NCI-H1092 (cell line): ENCODE measurements around the gene P4HA3.

Experiments used
- DNase-seq: peaks from one replicate; lab custom pipeline; 2025; lab: John Stamatoyannopoulos, UW

Gene P4HA3

DNA sequence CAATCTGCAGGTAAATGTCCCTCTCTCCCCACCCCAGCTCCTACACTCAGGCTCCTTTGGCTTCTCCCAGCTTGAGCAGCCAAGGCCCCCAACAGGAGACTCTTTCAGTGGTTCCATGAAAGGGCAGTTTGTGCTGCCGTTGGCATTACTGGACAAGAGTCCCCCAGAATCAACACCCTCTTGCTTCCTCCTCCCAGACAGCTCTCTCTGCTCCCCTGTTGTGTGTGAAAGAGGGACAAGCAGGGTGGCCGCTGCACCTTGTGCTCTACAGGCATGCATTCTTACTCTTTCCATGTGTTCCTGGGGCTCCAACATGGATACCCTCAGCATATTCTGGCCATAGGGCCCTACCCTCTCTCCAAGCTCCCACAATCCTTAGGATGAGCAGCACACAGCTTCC, 48.7 kb downstream of the P4HA3 start:
- no peak for DNase-seq

GRCh38 chr11:74257959-74258553, 53.4 kb downstream of the P4HA3 start:
- no peak for DNase-seq

GRCh38 chr11:74256378-74257133, 54.9 kb downstream of the P4HA3 start:
- DNase-seq: no peak

DNA sequence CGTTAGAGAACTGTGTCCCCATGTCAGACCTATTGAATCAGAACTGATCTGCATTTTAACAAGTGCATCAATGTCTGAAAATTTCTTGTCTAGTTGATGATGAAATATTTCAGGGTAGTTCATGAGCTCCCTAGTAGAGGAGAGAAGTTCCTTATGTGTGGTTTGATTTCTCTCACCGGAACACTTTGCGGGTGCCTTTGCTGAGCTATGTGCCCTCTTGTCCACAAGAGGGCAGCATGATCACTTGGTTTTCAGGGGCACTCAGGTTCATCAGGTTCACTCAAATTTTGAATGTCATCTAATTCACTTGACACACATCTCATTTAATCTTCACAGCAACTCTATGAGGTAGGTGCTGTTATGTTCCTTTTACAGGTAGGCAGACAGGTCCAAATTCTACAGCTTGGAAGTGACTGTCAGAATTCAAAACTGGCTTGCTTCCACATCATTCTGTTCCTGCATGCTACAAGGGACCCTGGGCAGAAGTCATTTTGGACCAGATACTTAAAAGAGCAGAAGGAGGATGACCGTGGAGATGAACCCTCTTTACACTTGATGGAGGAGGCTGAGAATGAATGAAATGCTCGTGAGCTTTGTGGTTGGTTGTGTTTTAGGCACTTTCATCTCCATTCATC, 55.6 kb downstream of the P4HA3 start:
- DNase-seq: peak; percentile 21

DNA sequence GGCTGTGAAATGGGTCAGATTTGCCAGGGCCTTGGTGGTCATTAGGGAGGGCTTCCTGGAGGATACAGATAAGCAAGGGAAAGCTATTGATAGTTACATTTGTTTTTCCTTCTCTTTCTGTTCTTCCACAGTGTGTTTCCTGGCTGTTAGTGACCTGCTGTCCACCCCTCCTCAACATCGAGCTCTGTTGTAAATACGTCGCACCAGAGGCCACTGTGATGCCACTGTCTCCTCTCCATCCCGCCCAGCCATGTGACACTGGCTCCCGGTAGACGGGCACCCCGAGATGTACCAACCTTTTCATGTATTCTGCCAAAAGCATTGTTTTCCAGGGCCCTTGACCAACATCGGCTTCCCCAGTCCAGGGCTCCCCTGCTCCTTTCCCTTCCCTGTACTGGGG, 58.1 kb downstream of the P4HA3 start:
- no peak for DNase-seq

DNA sequence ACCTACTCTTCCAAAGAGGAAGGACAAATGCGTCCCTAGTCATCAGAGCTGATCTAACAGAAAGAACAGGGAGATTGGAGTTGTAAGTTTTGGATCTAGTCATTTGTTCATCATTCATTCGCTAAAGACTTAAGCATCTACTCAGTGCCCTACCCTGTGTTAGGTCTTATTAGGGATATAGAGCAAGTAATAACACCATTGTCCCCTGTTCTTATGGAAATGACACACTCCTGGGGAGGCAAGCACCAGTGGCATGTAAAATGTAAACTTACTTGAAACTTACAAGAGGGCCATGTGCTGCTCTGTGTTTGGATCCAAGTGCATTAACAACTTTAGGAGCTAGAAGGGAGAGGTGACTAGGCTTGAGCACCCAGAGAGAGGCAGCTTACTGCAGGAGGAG, 61.9 kb downstream of the P4HA3 start:
- DNase-seq: no peak

GRCh38 chr11:74248469-74248868, 63.0 kb downstream of the P4HA3 start:
- DNase-seq: no peak

DNA sequence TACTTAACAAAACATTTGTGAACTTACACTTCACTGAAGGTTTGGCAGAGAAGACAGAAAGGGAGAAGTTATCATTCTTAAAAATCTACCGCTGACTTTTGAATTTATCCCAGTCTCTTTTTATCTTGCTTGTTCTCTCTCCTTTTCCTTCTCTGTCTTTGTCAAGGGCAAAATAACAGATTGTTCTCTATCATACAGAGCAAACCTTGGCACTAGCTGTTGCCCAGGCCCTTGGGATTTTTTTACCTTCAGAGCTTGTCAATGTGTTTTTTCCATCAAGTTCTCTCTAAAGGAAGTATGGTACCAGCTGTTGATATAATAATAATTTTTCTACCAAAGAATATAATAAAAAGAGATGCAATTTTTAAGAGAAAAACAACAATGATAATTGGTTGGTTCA, 73.2 kb downstream of the P4HA3 start:
- DNase-seq: no peak

DNA sequence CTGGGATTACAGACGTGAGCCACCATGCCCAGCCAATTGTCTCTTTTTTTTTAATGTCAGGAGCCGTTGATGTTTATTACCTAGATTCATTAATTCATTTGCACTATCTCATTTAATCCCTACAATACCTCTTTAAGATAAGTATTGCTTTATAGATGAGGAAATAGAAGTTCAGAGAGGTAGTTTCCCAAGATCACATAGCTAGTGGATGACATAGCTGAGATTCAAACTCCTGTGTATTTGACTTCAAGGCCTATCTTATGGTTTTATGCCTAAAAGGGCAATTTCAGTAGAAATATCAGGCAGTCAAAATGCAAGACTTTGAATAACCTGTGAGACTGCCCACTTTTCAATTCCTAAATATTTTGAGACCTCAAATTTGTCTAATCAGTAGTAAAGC, 73.9 kb downstream of the P4HA3 start:
- DNase-seq: no peak

DNA sequence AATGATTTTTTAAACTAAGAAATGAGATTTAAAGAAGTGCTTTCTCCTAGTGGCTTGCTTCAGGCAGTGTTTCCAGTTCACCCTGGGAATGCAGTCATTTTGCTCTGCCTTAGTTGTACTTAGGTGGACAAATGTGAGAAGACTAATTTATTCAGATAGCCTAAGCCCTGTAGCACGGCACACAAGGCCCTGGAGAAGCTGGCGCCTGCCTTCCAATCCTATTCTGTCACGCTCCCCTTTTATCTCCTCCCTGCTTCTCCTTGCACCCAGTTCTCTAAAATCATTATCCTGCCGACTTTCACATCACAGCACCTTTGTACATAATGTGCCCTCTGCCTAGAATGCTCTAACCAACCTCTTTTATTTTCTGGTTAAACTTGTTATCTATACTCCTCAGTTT, 76.3 kb downstream of the P4HA3 start:
- no peak for DNase-seq

DNA sequence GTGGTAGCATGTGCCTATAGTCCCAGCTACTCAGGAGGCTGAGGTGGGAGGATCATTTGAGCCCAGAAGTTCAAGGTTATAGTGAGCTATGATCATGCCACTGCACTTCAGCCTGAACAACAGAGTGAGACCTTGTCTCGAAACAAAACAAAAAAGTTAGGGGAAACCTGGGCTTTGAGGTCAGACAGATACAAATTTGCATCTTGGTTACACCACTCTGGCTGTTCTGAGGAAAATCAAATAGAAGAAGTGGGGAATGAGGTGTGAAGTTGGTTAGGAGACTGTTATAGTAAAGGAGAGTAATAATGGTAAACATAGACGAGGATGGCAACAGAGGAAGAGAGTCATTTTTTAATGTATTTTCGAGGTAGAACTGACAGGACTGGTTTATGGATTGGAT, 77.8 kb downstream of the P4HA3 start:
- DNase-seq: no peak

DNA sequence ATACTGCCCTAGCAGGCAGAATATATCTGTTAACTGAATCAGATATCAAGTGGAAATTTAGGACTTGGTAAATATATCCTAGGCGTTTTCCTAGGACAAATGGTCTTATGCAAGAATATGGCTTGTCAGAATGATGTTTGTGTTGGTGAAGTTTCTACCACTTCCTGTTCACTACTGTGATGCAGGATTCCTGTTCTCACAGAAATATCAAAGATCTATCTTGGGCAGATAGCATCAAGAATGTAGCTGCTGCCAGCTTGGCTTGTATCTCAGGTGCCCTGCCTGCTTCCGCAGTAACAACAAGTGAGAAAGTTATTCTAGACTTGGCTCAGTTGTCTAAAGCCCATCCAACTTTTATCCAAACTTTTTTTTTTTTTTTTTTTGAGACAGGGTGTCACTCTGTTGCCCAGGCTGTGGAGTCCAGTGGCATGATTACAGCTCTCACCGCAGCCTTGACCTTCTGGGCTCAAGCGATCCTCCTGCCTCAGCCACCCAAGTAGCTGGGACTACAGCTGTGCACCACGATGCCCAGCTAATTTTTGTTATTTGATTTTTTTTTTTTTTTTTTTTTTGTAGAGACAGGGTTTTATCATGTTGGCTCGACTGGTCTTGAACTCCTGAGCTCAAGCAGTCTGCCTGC, 79.0 kb downstream of the P4HA3 start:
- no peak for DNase-seq

GRCh38 chr11:74226907-74227306, 84.5 kb downstream of the P4HA3 start:
- no peak for DNase-seq

- no peak for DNase-seq
Measured at GRCh38 chr11:74225565-74225964, 85.9 kb downstream of the P4HA3 start.

DNA sequence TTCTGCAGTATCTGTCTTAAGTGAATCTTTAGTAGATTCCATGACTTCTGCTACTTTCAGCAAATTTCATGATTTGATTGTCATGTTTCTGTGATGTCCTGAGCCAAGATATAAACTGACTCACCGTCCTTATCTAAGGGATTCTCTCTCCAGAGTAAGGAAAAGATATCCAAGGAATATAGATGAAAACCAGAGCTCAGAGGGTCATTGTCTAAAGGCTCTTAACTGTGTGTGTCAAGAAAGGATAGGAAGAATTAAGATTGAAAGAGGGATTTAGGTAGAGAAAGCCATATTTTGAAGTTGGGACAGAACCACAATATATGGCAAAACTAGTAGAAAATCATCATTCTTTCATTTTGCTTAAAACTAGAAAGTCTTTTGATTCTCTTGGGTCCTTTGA, 89.6 kb downstream of the P4HA3 start:
- DNase-seq: no peak

DNA sequence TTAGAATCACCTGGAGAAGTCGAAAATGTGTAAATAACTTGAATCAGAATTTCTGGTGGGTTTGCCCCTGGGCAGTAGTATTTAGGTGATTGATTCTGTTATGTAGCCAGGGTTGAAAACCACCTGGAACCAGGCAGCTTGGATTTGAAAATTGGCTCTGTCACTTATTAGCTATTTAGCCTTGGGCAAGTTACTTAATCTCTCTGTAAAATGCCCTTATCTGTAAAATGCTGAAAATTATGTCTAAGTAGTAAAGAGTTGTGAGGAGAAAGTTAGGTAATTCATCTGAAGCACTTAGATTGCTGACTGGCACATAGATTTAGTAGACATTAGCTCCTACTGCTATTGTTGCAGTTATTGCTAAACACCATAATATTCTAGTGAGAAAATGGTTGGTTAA, 91.1 kb downstream of the P4HA3 start:
- no peak for DNase-seq
